Sciatic nerve (tissue), 2 donors: ENCODE measurements around the gene CENPB. TPM values are rescaled to one million over a fixed set of nuclear protein-coding genes. Genes with fewer than 3 reads are reported as not detected.

Experiments used
- ATAC-seq: fragments of 200-7000 bp; cut with Tn5 transposase; one replicate; pipeline ENCODE4 v1.9.1; 2020; ENCODE audit warnings: mild to moderate bottlenecking, moderate library complexity
- DNase-seq: peaks from one replicate; pipeline ENCODE4 v3.0.0-alpha.2; 2020; ENCODE audit warnings: low spot score
- intact Hi-C: fragments of 100-400 bp; cut with DNase I; formaldehyde crosslinking; loops from one replicate; pipeline ENCODE4 v1.14.2; 2022
- total RNA-seq: library from RNA; stranded (reverse); fragmentation: NEBNext Ultra II Directional; extraction: Animal tissue kit (Norgen Biotek cat#: 25700); gene quantifications from one replicate; pipeline ENCODE4 v1.2.1, GENCODE V29; 2021
- donor health status: DM: no; HTN: no; CAD: no.
- donor health status: DM: no; HTN: no; CAD: no.

CENPB gene
- total RNA-seq, 1 donor from 2014 or later = 71.0 TPM

DNA sequence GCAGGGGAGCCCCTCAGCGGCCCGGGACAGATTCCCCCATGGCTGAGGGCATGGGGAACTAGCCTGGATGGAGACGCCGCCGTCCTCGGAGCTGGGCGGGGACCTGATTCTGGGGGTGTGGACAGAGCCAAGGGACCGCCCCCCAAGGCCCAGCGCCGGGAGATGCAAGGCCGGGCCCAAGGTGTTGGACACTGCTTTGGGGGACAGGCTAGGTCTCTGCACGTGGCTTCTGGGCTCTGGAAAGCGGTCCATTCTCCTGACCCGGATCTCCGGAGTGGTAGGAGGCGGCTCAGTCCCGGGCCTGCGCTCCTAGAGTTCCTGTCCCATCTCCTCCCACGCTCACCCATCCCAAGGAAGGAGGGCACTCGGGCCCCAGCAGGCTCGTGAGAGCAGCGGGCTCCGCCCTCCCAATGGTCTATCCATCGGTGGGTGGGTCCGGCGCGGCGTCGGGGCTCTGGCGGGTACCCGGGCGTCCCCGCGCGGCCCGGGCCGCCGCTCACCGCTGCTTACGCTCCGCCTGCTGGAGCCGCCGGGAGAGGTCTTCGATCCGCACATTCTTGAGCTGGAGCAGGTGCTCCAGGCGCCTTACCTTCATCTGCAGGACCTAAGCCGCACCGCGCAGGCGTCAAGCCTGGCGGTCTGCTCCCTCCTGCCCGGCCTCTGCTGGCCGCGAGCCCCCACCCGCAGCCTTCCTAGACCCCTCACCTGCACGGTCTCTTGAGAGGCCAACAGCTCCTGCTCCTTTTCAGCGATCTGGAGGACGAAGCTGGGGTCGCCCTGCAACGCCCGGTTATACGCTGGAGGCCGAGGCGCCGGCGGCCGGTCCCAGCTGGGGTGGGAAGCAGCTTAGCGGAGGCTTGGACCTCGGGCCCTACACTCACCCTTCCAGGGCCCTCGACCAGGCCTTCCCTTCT is 8.6 kb downstream of the CENPB start:
- DNase-seq (peak; percentile 84), ATAC-seq (peak; percentile 76)
- intact Hi-C loops = no loop called here

DNA sequence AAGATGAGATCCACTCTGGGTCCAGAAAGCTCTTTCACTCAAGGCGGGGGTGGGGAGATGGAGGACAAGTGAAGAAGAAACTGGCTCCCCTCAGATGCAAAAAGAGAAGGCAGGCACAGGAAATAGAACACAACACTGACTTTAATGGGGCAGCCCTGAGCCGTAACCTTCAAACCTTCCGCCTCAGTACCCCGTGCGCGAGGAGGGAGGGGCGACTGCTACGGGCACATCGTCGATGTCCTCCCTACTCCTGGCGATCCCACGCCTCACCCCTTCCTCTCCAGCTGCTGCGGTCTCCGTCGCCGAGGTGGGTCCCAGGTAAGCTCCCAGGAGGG is 9.2 kb downstream of the CENPB start:
- DNase-seq = no peak
- peak; percentile 16 for ATAC-seq
- intact Hi-C loops = no loop called here

DNA sequence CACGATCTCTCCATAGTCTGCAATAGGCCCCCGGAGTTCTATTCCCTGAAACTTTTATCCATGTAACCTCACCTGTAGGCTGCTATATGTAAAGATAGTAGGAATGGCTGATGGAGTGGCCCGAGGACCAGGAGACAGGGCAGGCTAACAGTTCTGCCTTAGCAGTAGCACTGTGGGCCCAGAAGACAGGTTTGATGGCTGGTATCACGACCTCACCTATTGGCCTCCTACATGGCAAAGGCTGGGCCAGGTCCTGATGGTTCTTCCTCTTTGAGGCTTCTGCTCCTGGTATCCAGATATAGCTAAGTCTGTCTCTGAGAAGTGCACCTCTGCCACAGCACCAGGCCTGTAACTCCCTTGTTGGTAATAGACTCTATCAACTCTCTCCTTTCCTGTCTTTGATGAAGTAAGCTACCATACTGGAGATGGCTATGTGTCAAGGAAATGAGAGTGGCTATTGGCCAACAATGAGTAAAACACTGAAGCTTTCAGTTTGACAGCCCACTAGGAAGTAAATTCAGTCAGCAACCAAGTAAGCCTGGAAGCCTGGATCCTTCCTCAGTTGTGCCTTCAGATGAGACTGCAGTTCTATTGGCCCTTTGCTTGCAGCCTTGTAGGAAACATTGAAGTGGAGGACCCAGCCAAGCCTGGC is 11.0 kb downstream of the CENPB start:
- ATAC-seq (no peak), DNase-seq (no peak)
- intact Hi-C loops = no loop called here

DNA sequence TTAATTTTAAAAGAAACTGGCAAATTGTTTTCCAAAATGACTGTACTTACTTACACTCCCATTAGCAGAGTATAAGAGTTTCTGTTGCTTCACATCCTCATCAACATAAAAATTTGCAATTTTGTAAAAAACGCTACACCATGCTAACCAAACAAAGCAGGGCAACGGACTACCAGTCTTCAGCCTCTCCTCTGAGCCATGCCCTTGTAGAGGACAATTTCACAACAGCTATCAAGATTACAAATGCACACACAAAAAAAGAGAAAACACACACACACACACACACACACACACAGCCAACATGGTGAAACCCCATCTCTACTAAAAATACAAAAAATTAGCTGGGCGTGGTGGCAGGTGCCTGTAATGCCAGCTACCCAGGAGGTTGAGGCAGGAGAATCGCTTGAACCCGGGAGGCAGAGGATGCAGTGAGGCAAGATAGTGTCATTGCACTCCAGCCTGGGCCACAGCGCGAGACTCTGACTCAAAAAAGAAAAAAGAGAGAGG is 14.9 kb downstream of the CENPB start:
- ATAC-seq = no peak
- intact Hi-C loops = no loop called here
- DNase-seq = no peak

DNA sequence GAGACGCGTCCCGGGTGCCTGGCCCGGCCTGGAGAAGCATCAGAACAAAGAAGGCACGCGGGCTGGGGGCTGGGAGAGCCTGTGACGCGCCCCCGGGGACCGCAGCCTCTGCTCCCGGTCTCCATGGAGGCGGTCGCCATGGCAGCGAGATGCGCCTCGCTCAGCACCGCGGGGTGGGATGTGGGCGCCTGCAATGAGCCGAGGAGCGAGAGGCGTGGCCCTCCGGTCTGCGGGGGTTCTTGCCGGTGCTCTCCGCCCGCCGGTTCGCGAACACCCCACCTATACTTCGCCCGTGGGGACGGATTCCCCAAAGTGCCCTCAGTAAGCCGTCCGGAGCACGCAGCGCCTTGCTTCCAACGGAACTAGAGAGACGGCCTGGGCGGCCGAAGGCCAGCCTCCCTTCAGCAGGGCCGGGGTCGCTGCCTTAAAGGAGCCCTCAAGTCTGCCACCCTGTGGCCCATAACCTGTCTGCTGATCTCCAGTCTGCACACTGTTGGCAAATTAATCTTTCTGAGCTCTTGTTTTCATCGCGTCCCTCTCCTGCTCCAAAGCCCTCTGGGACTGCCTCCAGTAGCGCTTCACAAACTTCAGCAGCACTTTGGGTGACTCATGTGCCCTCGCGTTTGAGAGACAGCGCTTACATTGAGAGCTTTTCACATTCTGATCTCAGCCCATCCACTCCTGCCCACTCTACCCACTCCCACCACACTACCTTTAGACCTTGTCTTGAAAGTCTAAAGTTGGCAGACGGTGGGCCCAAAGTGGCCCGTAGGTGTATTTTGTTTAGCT is 18.0 kb downstream of the CENPB start:
- peak; percentile 72 for ATAC-seq
- peak; percentile 86 for DNase-seq
- intact Hi-C loops = no loop called here

DNA sequence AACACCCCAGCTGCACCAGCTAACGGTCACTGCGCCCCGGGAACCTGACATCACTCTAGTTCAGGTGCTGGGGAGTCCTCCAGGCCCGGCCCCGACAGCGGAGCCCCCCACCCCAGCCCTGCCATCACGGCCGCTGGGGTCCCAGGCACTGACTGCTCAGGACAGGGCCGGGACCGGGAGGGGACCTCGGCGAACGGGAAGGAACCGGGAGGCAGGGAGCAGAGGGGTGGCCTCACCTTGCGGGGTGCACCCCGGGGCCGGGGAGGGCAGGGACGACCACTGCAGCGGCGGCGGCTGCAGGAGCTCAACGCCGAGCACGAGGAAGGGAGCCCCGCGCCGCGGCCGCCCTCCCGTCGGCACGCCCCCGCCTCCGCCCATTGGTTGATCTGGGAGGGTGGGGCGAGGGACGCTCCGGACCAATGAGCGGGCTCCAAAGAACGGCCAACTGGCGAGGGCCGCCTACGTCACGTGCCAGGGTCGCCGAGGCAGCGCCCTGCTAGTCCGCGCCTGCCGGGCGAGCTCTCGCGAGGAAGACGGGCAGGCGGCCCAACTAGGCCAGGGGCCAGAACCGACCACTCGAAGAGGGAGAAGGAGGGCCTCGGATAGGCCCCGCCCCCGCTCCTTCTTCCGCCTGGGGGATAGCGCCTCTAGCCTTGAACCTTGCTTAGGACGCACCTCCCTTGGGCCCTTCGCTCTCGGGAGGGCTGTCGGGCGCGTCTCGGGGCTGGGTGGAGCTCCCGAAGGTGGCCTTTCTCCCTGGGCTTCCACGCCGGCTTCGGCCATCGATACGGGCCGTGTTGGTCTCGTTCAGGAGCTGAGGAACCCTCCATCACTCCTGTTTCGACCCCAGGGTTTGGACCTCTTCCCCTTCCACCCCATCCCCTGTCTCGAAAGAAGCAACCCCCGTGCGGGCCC is 18.9 kb downstream of the CENPB start, which contains the start of gene ADISSP:
Gene ADISSP (minus strand): TSS at position 327 of the 915 bp plus-strand sequence. CDS start 7,653 bp downstream, outside the sequence.
- intact Hi-C loops = no loop called here
- peak; percentile 100 for DNase-seq
- peak; percentile 96 for ATAC-seq

DNA sequence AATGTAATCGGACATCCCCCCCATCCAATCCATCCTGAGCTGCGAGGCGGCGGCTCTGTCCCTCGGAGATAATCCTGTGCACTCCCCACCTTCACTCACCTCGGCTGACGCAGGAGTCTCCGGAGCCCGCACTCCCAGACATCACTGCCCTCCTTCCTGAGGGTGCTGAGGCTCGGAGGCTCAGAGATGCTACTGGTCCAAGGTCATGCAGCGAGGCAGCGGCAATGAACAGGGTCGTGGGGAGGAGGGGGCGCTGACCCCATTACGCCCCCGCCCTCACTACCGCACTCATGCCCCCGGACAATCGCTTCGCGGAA is 19.5 kb downstream of the CENPB start:
- DNase-seq = no peak
- no peak for ATAC-seq
- intact Hi-C loops = no loop called here

DNA sequence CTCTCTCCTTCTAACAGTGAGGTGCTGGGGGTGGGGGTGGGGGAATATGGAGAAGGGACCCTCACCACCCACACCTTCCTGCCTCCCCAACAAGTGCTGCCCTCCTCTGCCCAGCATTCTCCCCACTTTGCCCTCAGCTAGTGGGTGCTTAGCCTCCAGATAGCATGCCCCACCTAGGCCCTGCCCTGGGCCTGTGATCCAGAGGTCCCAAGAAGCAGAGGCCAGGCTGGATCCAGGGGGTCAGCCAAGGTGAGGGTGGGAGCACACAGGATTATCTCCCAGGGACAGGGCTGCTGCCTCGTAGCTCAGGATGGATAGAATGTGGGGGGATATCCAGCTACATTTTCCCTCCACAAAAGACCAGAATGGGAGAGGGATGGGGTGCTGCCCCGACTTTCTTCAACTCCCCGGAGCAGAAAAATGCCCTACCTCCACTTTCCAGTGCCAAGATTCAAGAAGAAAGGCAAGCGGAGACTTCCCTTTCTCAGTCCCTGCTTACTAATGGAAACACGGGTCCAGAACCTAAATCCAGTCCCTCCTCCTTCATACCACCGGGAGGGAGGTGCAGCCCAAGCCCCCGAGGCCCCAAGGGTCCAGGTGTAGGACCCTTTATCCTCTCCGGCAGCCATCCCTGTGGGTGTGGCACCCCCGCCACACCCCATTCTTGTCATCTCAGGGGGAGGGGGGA is 20.0 kb downstream of the CENPB start:
- DNase-seq = no peak
- intact Hi-C loops = no loop called here

DNA sequence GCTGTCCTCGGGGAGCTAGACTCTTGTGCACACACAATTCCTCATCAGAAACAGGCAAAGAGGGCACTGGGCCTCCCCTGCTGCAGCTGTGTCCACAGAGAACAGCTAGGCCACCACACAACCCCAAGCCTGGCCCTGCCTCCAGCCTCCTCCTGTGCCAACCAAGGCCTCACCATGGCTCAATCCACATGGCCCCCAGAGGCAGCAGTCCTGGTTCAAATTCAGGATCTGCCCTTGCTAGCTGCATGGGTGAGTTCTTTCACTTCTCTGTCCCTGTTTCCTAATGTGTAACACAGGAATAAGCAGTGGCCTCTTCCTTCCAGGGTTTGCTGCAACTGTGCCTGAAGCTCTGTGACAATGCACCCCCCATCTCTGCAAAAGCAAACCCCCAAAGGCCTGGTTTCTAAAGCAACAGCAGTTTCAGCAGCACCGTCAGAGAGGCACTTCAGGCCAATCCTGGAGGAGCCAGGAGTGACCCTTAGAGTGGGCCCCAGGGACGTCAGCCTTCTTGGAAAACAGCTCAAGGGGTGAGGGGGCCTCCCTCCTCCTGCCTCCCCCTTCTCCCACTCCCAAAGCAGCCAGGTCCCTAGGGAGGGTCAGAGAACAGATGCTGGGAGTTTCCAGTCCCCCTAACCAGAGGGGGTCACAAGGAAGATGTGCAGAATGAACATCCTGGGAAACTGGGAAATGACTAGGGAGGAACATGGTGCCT is 21.2 kb downstream of the CENPB start:
- intact Hi-C loops = no loop called here

More for the DNA sequence above, 20.0 kb downstream of the CENPB start:
- ATAC-seq = no peak

DNA sequence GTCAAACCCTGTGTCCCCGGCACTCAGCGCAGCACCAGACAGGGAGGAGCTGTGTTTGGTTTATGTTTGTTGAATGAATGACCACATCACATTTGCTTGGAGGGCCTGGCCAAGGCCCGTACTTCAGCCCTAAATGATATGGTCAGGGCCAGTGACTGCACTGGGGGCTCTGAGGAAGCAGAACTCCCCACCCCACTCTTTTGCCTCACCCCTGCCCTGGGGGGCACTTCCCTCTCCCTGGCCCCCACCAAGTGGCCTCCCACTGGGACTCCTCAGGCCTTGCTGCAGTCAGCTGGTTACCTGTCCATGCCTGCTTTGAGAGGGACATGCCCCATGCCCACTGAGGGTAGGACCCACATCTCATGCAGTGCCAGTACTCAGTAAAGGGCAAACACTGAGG is 21.9 kb downstream of the CENPB start:
- intact Hi-C loops = no loop called here
- DNase-seq = no peak

More for the DNA sequence above, 21.2 kb downstream of the CENPB start:
- ATAC-seq = no peak
- DNase-seq = no peak

DNA sequence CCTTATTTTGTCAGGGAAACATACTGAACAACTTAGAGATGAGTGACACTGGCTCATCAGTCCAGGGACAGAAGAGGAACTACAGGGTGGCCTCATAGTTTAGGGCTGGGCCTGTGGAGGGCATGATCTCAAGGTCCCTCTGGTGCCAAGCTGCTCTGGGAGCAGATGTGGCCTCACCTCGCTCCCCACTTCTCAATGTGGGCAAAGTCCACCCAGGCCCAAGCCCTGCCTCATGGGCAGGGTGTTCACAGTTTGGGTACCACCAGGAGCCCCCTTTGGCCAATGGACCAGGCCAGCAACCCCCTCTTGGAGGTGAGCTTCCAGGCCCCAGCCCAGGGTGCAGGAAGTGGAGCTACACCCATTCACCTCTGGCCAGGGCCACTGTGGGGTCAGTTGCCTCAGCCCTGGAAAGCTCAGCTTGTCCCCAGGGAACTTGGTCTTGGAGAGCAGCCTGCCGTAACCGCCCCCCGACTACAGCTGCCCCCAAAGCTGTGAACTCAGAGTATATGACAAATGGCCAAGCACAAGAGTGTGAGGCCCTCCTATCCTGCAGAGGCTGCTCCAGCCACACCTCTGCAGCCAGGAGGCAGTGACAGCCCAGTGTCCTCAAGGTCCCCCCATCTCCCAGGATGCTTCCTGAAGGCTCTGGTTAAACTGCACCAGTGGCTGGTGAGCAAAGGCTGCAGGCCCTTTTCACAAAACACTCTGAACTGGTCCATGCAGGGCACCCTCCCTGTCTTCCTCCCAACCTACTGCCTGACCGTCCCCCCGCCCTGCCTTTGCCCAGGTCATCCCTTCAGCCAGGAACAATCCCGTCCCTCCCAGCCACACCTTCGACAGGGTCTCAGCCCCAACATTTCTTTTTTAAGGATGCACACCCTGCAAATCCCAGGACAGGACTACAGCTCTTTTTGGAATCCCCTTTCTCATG is 22.6 kb downstream of the CENPB start:
- no peak for ATAC-seq
- intact Hi-C loops = no loop called here
- DNase-seq = no peak

More for the DNA sequence above, 21.9 kb downstream of the CENPB start:
- no peak for ATAC-seq

DNA sequence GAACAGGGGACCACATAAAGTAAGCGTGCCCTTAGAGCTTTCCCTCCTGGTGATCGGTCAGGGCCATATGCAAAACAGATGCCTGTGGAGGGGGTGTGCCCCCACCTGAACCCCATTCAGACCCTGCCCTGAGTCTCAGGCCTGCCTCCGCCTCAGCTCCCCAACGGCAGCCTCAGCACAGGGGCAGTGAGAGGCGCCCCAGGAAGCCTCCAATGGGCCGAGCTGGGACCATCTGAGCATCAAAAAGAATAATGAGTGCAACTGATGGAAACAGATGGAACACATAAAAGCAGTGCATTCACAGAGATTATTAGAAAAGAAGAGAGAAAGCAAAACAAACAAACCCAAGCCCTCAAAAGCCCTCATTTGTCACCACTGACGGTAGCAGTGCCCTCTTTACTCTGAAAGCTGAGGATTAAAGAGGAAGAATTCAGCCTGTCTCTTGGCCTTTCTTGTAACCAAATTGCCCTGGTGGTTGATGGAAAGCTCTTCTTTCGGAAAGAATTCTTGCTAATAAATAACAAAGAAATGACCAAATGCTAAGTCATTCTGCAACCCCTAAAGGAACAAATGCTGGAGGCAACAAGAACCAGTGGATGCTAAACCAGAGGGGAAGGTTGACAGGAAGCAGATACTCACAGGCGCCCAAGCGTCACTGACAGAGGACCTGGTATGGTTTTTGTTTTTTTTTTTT is 25.7 kb downstream of the CENPB start:
- intact Hi-C loops = no loop called here
- no peak for ATAC-seq
- DNase-seq = no peak

DNA sequence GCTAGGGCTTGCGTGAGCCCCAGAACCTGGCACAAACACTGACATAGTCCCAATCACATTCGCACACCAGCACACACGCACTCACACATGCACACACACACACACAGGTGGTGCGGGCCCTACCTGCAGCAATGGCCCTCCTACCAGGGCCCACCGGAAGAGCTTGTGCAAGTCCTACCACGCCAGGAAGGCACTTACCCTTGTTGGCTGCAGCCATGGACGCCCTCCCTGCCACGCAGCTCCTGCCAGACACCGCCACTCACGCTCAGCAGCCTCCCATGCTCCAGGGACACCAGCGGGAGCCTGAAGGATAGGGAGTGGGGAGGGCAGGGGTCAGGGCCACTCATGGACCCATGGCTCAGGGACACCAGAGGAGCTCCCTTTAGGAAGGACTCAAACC is 26.7 kb downstream of the CENPB start:
- DNase-seq (no peak), ATAC-seq (no peak)
- intact Hi-C loops = no loop called here

DNA sequence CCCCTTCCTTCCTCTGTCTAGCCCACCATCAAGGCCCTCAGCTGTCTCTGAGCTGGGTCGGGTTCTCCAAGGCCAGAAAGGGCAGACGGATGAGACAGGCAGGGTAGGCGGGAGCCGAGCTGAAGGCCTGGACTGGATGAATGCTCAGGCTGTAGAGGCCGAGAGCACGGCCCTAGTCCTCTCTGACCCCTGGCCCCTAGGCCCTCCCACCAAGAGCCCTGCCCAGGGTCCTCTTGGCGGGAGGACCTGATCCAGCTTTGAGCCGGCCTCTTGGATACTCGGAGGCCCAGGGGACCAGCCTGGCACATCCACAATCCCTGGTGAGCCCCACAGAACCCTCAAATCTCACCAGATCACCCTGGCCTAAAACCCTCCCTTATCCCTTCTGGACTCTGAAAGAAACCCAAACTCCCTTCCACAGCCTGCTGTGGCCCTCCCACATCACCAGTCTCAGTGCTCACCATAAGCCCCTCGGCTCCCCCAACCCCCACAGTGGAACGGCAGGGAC is 27.2 kb downstream of the CENPB start:
- ATAC-seq (peak; percentile 18), DNase-seq (no peak)
- intact Hi-C loops = no loop called here

DNA sequence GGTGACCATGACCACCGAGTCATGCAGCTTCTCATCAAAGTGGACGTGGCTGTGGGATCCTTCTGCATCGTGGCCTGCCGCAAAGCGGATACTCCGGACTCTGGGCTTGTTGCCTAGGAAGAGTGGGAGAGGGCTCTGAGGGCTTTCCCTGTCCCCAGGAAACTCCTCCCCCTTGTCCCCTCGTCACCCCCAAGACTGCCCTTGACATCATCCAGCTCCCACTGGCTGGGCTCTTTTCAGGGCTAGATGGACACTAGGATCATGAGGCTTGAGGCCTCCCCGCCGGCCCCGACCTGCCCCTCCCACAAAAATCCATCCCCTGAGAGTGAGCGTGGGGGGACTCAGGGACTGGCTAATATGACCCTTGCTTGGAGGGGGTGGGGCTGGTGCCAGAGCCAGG is 28.0 kb downstream of the CENPB start:
- ATAC-seq (peak; percentile 33), DNase-seq (no peak)

DNA sequence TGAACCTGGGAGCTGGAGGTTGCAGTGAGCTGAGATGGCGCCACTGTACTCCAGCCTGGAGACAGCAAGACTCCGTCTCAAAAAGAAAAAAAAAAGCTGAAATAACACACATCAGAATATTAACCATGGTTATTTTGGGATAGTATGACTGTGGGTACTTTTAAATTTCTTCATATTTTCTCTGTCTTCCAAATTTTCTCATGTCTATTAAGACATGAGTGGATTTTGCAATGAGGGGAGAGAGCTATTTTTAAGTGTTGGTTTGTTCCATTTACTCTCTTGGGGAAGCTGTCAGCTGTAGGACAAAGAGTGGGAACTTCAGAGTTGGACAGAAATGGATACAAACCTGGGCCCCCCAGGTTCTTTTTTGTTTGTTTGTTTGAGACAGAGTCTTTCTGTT is 29.3 kb downstream of the CENPB start:
- no peak for ATAC-seq
- intact Hi-C loops = no loop called here

More for the DNA sequence above, 28.0 kb downstream of the CENPB start:
- intact Hi-C loops = no loop called here

More for the DNA sequence above, 29.3 kb downstream of the CENPB start:
- DNase-seq = no peak
